WERI-Rb-1 (cell line): ENCODE results near the gene TDP2.
"Not testable (repeated sequence)": the region's sequence is repeated elsewhere in the genome, so short reads cannot be mapped to it uniquely, and the experiment has no call there.

Experiments
- DNase-seq: peaks from one replicate; pipeline ENCODE4 v3.0.0-alpha.2; 2020
- H3K27ac ChIP-seq: fragments of 250-450 bp; sonication (Bioruptor Pico); 2 replicates; pipeline ENCODE4 v1.5.1; 2020; ENCODE audit warnings: mild to moderate bottlenecking, moderate library complexity
- H3K27me3 ChIP-seq: fragments of 250-450 bp; sonication (Bioruptor Pico); 2 replicates; pipeline ENCODE4 v1.5.1; 2021; ENCODE audit warnings: mild to moderate bottlenecking, low read depth, moderate library complexity; ENCODE audit not compliant: insufficient read depth, severe bottlenecking
- H3K36me3 ChIP-seq: fragments of 250-450 bp; sonication (Bioruptor Pico); 2 replicates; pipeline ENCODE4 v1.5.1; 2020; ENCODE audit warnings: mild to moderate bottlenecking, moderate library complexity
- H3K4me3 ChIP-seq: 2 replicates; pipeline ENCODE4 v1.5.1; 2011; ENCODE audit warnings: low read depth, mild to moderate bottlenecking, control low read depth, low read length
- H3K9me3 ChIP-seq: fragments of 250-450 bp; sonication (Bioruptor Pico); 2 replicates; pipeline ENCODE4 v1.5.1; 2021; ENCODE audit warnings: mild to moderate bottlenecking, moderate library complexity; ENCODE audit not compliant: severe bottlenecking
- CTCF ChIP-seq: IDR thresholded peaks from 2 replicates; pipeline ENCODE4 v1.5.1; 2011; ENCODE audit warnings: low read depth, mild to moderate bottlenecking, control low read depth, inconsistent platforms, low read length

The TDP2 gene

GRCh38 chr6:24672620-24673182 is 6.0 kb upstream of the TDP2 start:
- no peaks in the 10 kb centered on the region for H3K27me3 ChIP-seq
- peaks cover 32% of the 10 kb centered on the region for H3K9me3 ChIP-seq
- H3K36me3 ChIP-seq, result no peaks in the 10 kb centered on the region
- no peak for TF ChIP-seq CTCF
- H3K4me3 ChIP-seq, result no peak overlapping the region
- H3K27ac ChIP-seq, result no peak overlapping the region
- no peak for DNase-seq

GRCh38 chr6:24671077-24671476 is 4.4 kb upstream of the TDP2 start:
- not testable (repeated sequence) for DNase-seq, H3K27ac ChIP-seq, H3K36me3 ChIP-seq, H3K27me3 ChIP-seq, H3K4me3 ChIP-seq
- H3K9me3 ChIP-seq, result peaks cover 28% of the 10 kb centered on the region

- H3K36me3 ChIP-seq, H3K4me3 ChIP-seq: not testable (repeated sequence)
These were observed 3.8 kb upstream of the TDP2 start for GRCh38 chr6:24670492-24670891.

GRCh38 chr6:24668997-24669361 is 2.3 kb upstream of the TDP2 start:
- TF ChIP-seq CTCF, result no peak

More at GRCh38 chr6:24670492-24670891, 3.8 kb upstream of the TDP2 start:
- H3K9me3 ChIP-seq, result peaks cover 28% of the 10 kb centered on the region
- H3K27me3 ChIP-seq, DNase-seq, H3K27ac ChIP-seq: not testable (repeated sequence)

GRCh38 chr6:24668066-24668996 is 1.6 kb upstream of the TDP2 start:
- H3K27me3 ChIP-seq, DNase-seq, H3K27ac ChIP-seq, H3K4me3 ChIP-seq: not testable (repeated sequence)
- Histone ChIP-seq H3K9me3 (peaks cover 13% of the 10 kb centered on the region), H3K36me3 (peaks cover 21% of the 10 kb centered on the region)

More at GRCh38 chr6:24668997-24669361, 2.3 kb upstream of the TDP2 start:
- Histone ChIP-seq H3K9me3 (peaks cover 17% of the 10 kb centered on the region), H3K4me3 (no peak overlapping the region), H3K27me3 (no peaks in the 10 kb centered on the region), H3K36me3 (peaks cover 14% of the 10 kb centered on the region), H3K27ac (no peak overlapping the region)
- DNase-seq, result no peak

- no peak for DNase-seq
- Histone ChIP-seq H3K27ac (peak overlapping the region; percentile 86), H3K9me3 (peaks cover 7% of the 10 kb centered on the region), H3K27me3 (no peaks in the 10 kb centered on the region), H3K36me3 (peaks cover 30% of the 10 kb centered on the region), H3K4me3 (peak overlapping the region; percentile 85)
- TF ChIP-seq CTCF, result no peak
These were observed 692 bp upstream of the TDP2 start for GRCh38 chr6:24667378-24667803.

- peaks cover 2% of the 10 kb centered on the region for H3K9me3 ChIP-seq
- TF ChIP-seq CTCF, result no peak
- H3K36me3 ChIP-seq, result peaks cover 36% of the 10 kb centered on the region
- peak; percentile 71 for DNase-seq
- H3K27ac ChIP-seq, result peak overlapping the region; percentile 86
- H3K4me3 ChIP-seq, result peak overlapping the region; percentile 85
- no peaks in the 10 kb centered on the region for H3K27me3 ChIP-seq
These were observed 530 bp downstream of the TDP2 start for GRCh38 chr6:24666097-24666640.
